ENCODE data around the gene TICRR. TPM values are rescaled to one million over a fixed set of nuclear protein-coding genes. Genes with fewer than 3 reads are reported as not detected.
A peak's percentile ranks its signal among the peaks of the same experiment; 100 is the strongest.

The TICRR gene
- total and polyA plus RNA-seq, 2 of the 8 experiments (the other 6 are each of a cell fraction or from before 2014, with no cell fraction given): 13.1 to 34.8 TPM

DNA sequence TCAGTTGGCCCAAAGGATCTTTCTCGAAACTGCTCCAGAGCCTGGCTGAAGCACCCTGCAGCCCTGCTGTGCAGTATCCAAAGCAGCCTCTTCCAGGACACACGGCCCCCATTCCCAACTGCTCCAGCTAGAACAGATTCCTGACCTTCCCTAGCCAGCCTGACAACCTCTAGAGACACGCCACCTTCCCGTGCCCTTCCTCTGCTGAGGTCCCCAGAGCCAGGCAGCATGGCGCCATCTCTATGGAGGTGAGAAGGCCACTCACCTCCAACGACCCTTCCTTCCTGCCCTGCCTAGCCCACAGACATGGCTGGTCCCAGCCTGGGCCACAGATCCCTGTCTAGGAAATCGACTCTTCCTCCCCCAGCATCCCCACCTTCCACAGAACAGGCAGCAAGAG, 76.9 kb downstream of the TICRR start:
- WGBS, 2 experiments (ENCODE audit: extremely low coverage in 1 of 2, insufficient coverage in 1 of 2, insufficient read length in 1 of 2, insufficient replicate concordance in 2 of 2, low coverage in 1 of 2, low lambda C conversion rate in 2 of 2, missing lambda C conversion rate in 1 of 2): 73% methylated on average over 7 of the region's 7 CpGs; no CpG with 5 or more reads in 1 of the 2 experiments
- no peak overlapping the region for H3K27ac ChIP-seq (ENCODE audit: low read depth, low read length)

More for the DNA sequence above, 76.9 kb downstream of the TICRR start:
- H3K4ac ChIP-seq (replicated peaks; ENCODE audit: insufficient read length, low read depth, low read length): no peak overlapping the region
- no peaks in the 10 kb centered on the region for H3K9me3 ChIP-seq (ENCODE audit: insufficient read depth in 2 of 2, low read depth in 1 of 2, low read length in 1 of 2)
- H3K79me2 ChIP-seq (ENCODE audit: control insufficient read depth in 1 of 2, insufficient read depth in 2 of 2, low read length in 2 of 2): peaks cover 0 to 8% of the 10 kb centered on the region in 2 experiments; a peak in 2 of 4 replicates
- peaks cover 0 to 2% (median under 1%) of the 10 kb centered on the region in 4 experiments; a peak in 2 of 7 replicates for H3K4me1 ChIP-seq (replicated peaks in 1 of 4; ENCODE audit: control insufficient read depth in 3 of 4, insufficient read depth in 4 of 4, low read length in 3 of 4)
- H2AK5ac ChIP-seq (ENCODE audit: low read depth, low read length): no peak overlapping the region
- no peak overlapping the region for H4K5ac ChIP-seq (ENCODE audit: insufficient read length, low read depth, low read length)
- no peak overlapping the region for H3K4me3 ChIP-seq (ENCODE audit: extremely low read depth in 1 of 4, insufficient read depth in 2 of 4, low read depth in 3 of 4, low read length in 4 of 4)
- no peak overlapping the region for H2AFZ ChIP-seq (ENCODE audit: low read length)
- no peak overlapping the region for H2BK5ac ChIP-seq (ENCODE audit: low read depth, low read length)
- H3K56ac ChIP-seq (replicated peaks; ENCODE audit: insufficient read length, low read depth, low read length): no peak overlapping the region
- peaks cover 5% of the 10 kb centered on the region; the same call in 1 of the 2 replicates for H3K23me2 ChIP-seq (ENCODE audit: low read depth, low read length)
- H3K27me3 ChIP-seq (replicated peaks in 1 of 4; ENCODE audit: control insufficient read depth in 3 of 4, extremely low read depth in 1 of 4, insufficient read depth in 3 of 4, low read length in 3 of 4): no peaks in the 10 kb centered on the region
- H3K4me2 ChIP-seq (ENCODE audit: insufficient read depth in 1 of 2, low read depth in 2 of 2, low read length in 2 of 2): no peak overlapping the region
- no peak overlapping the region for H4K91ac ChIP-seq (replicated peaks; ENCODE audit: insufficient read length, low read length)
- H3K23ac ChIP-seq (ENCODE audit: insufficient read length): no peak overlapping the region
- DNase-seq (ENCODE audit: low read depth in 1 of 2, low spot score in 2 of 2) (peak in 1 of 2 experiments; percentile 20), FAIRE-seq (no peak)
- peaks cover 0 to 12% (median 0%) of the 10 kb centered on the region in 4 experiments; a peak in 1 of 8 replicates for H3K36me3 ChIP-seq (ENCODE audit: control insufficient read depth in 2 of 4, insufficient read depth in 4 of 4, low read length in 3 of 4)
- H2BK20ac ChIP-seq (ENCODE audit: low read length): no peak overlapping the region
- ChIA-PET CTCF (ENCODE audit: partially characterized antibody) (interaction anchor here (0.6 to 1.4 kb wide), 4 partner anchors 16 to 341 kb away, joined by 3 to 5 read pairs (median 4); no protein-coding TSS in a partner anchor), POLR2A (ENCODE audit: partially characterized antibody) (interaction anchor here (0.6 kb wide), 1 partner anchor 138 kb away, joined by 3 read pairs; no protein-coding TSS in a partner anchor)
- H2BK12ac ChIP-seq (ENCODE audit: low read depth, low read length): no peak overlapping the region
- H4K20me1 ChIP-seq (replicated peaks in 1 of 2; ENCODE audit: control insufficient read depth in 1 of 2, insufficient read depth in 2 of 2, low read length in 2 of 2): peaks cover 3 to 5% of the 10 kb centered on the region in 2 experiments
- TF ChIP-seq CHD1 (IDR thresholded peaks at IDR 0.05; ENCODE audit: low read depth, low read length) (no peak), POU5F1 (IDR thresholded peaks at IDR 0.05; ENCODE audit: low read depth, low read length) (no peak), CEBPB (IDR thresholded peaks at IDR 0.05; ENCODE audit: low read depth, low read length) (no peak), FOSL1 (IDR thresholded peaks at IDR 0.05; ENCODE audit: insufficient read depth, low read depth, low read length) (no peak), KDM1A (IDR thresholded peaks at IDR 0.05; ENCODE audit: borderline replicate concordance, low read length) (no peak)
- TF ChIP-seq, protein P1, sequence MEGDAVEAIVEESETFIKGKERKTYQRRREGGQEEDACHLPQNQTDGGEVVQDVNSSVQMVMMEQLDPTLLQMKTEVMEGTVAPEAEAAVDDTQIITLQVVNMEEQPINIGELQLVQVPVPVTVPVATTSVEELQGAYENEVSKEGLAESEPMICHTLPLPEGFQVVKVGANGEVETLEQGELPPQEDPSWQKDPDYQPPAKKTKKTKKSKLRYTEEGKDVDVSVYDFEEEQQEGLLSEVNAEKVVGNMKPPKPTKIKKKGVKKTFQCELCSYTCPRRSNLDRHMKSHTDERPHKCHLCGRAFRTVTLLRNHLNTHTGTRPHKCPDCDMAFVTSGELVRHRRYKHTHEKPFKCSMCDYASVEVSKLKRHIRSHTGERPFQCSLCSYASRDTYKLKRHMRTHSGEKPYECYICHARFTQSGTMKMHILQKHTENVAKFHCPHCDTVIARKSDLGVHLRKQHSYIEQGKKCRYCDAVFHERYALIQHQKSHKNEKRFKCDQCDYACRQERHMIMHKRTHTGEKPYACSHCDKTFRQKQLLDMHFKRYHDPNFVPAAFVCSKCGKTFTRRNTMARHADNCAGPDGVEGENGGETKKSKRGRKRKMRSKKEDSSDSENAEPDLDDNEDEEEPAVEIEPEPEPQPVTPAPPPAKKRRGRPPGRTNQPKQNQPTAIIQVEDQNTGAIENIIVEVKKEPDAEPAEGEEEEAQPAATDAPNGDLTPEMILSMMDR (IDR thresholded peaks at IDR 0.05; ENCODE audit: control extremely low read depth in 1 of 3, insufficient read depth in 1 of 3, low read depth in 1 of 3, low read length in 3 of 3): no peak
- H3K14ac ChIP-seq (ENCODE audit: insufficient read length): no peak overlapping the region
- H4K8ac ChIP-seq (ENCODE audit: extremely low read depth, insufficient read depth, low read length): peak overlapping the region; percentile 38
- no peak overlapping the region for H2BK120ac ChIP-seq (replicated peaks; ENCODE audit: low read depth, low read length)
- H3K9ac ChIP-seq (replicated peaks in 1 of 4; ENCODE audit: extremely low read depth in 1 of 4, low read depth in 3 of 4, low read length in 3 of 4): no peak overlapping the region
- H3K18ac ChIP-seq (ENCODE audit: extremely low read depth, low read length): no peak overlapping the region
- peaks cover 8% of the 10 kb centered on the region; the same call in 1 of the 2 replicates for H3K79me1 ChIP-seq (ENCODE audit: low read depth, low read length)
- H2BK15ac ChIP-seq (ENCODE audit: low read length): no peak overlapping the region
